Ammon's horn (tissue), 1 donor: ENCODE results near the gene CD84.
"Not testable (repeated sequence)": the region's sequence is repeated elsewhere in the genome, so short reads cannot be mapped to it uniquely, and the experiment has no call there.

Source experiments
- DNase-seq: peaks from one replicate; pipeline ENCODE4 v3.0.0-alpha.2; 2016; ENCODE audit warnings: low spot score

Gene CD84

DNA sequence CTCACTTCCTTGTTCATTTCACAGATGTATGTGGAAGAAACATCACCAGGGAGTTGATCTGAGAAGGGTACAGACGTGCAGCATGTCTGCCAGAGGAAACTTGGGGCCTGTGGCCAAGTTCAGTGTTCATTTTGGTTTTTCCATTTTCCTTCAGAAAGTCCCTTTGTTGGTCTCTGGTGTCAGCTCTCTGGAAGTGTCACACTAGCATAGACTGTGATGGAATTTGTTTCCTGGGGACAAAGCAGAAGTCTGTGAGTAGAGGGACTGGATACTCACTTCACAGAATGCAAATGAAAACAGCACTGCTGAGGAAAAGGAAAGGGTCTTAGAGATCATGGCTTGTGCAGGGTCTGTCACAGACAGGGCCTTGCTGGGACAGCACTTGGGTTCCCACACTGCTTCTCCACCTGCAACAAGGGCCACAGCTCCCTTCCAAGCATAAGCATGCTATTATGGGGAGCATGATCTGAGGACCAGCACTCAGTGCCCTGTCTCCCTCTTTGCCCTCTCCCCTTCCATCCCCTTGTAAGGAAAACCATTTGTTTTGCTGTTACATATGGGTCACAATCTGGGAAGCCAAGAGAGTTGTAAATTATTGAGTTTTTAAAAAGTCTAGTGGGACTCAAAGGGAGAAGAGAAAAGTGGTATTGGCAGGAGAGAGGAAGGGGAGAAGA is 31.4 kb upstream of the CD84 start:
- DNase-seq: no peak

DNA sequence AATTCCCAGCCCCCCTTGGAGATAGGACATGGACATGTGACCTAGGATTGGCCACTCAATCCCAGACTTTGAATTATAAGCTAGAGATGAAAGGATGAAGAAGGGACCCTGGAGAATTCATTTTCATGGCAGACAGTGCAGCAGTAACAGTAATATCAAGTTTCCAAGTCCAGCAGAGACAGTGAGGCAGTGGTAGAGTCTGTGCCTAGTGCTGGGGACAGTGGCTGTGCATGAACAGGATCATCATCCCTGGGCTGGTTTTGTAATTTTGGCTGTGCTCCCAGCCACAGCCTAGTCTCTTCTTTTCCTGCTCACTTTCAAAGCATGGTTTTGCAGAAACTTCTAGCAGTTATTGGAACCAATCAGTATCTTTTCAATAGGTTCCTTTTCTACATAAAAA is 29.6 kb upstream of the CD84 start:
- DNase-seq: no peak

DNA sequence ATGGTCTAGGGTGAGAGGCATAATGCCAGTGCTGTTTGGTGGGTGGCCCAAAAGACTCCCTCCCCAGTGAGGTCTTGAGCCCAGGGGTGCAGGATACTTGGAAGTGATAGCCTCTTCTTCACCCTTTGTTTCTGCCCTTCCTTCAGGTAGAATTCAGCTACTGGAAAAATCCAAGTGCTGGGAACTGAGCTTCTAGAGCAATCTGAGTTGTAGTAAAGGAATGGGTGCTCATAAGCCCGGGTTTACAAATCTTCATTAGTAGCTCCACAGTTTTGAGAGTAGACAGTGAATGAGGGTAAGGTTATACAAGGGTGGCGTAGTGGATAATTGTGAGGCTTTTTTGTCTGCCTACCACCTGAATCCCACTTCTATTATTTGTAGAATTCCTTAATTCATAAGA is 29.2 kb upstream of the CD84 start:
- DNase-seq: no peak

DNA sequence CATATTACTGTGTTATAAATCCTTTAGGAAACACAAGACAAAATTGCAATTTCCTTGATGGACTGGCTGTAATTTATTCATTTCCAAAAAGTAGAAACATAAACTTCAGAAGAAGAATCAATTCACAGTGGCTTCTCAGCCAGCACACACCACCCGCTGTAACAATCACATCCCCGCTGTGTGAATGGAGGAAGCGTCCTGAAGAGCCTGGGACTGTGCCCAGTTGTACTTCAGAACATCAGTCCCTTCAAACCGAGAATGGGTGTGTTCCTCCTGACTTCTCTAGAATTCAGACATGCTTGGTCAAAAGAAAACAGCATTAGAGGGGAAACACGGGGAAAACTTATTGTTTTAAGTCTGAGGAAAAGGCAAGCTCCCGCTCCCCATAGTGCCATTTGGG is 28.8 kb upstream of the CD84 start:
- no peak for DNase-seq

DNA sequence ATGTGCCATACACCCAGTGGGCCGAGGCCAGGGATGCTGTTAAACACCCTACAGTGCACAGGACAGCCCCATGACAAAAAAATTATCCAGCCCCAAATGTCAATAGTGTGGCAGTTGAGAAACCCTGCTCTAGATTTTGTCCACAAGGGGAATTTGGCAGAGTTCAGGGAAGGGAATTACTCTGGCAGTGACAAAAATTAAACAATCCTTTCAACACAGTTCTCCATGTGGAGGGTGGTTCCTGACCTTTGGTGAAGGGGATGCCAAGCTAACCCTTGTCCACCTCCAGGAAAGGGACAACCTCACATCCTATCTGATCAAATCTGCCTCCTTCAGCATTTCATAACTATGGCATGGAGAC is 28.4 kb upstream of the CD84 start:
- DNase-seq: no peak

DNA sequence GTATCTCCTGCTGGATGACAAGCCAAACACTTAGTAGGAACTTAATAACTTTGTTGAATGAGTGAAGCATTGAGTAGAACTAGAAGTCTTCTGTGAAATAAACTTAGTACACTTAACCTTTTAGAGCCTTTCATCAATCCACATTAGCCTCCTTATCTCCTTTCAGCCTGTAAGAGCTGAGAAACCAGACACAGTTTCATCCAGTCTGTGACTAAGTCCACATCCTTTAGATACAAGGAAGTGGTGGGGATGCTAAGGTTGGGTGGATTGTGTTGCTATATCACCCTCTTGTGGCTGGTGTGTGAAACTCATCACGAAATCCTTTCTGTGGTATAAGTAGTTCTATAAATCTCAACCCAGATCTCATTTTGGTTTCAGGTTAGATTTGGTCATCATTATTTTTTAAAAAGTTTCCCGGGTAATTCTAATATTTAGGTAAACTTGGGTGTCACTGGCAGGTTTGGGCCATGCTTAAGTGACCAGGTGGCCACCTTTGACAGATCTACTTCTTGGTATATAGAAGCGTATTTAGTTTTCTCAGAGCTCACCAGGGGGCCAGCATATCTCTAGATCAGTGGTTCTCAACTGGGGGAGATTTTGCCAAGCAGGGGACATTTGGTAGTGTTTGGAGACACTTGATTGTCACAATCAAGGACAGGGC is 27.8 kb upstream of the CD84 start:
- DNase-seq: peak; percentile 83

DNA sequence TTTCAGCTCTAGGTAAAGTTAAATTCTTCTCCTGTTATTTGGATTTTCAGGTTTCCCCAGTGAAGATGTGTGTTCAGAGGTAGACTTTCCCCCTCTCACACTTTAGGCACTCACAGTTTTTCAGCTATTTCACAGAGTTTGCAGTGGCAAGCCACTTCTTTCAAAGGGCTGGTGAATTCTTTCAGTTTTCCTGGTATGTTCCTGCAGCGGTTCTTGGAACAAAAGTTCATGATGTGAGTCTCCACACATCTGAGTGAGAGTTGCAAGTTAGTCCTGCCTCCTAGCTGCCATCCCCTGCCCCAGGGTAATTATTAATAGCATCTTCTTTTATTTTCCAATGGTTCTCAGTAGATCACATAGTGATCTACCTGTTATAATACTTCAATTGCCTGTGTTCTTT is 27.3 kb upstream of the CD84 start:
- no peak for DNase-seq

DNA sequence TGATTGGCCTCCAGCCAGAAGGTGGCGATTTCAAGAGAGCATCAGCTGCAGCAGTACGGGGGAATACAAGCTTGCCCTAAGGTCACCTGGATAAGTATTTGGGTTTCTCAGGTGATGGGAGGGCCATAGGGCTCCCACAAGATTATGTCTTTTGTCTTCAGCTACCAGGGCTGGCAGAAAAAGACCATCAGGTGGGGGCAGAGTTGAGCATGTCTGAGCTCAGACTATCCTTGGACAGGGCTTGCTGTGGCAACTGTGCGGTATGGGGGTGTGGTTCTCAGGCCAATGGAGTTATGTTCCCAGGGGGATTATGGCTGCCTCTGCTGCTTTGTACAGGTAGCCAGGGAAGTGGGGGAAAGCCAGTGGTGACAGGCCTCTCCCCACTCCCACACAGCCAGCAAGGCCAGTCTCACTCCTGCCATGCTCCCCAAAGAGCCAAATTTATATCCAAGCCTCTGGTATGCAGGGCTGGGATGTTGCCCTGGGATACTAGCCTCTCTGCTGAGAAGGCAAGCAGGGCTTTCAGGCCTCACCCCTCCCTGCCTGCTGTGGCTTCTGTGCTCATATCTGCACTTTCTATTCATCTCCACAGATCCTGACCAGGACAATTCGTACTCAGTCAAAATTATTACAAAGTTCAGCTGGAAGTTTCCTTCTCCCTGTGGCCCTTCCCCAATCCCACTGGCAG is 26.6 kb upstream of the CD84 start:
- DNase-seq: no peak

DNA sequence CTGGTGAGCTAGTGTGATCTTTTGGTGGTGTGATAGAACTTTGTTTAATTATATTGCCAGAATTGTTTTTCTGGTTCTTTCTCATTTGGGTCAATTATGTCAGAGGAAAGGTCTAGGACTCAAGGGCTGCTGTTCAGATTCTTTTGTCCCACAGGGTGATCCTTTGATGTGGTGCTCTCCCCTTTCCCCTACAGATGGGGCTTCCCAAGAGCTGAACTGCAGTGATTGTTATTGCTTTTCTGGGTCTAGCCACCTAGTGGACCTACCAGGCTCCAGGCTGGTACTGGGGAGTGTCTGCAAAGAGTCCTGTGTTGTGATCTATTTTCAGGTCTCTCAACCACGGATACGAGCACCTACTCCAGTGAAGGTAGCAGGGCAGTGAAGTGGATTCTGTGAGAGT is 25.9 kb upstream of the CD84 start:
- DNase-seq: no peak

DNA sequence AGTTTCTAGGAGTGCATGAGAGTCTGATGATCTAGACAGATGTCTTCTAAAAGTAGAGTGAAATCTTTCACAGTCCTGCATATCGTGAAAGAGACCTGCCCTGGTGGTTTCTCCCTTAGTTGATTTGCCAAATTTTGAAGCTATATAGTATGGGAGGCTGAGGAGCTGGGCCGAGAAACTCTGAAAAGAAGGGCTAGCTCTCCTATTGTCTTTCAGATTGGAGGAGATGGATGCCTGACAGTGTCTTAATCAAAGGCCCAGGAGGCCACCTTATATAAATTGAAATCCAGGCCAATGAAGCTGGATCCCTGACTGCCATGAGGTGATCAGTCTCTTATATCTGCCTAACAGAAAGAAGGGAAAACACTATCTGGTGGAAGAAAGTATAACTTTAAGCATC is 18.4 kb upstream of the CD84 start:
- DNase-seq: no peak

DNA sequence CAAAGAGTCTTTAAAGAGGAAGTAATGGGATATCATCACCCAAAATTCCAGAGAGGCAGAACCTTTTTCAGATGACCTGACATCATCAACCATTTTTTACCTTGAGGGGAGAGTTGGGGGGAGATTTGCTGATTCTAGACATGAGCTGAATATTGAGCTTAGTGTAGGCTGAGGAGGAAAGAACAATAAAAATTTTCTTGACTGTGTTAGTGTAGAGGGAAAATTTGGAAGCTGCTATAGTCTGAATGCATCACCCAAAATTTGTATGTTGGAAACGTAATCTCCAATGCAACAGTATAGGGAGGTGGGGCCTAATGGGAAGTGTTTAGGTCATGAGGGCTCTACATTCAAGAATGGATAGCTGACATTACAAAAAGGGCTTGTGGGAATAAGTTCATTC is 17.8 kb upstream of the CD84 start:
- DNase-seq: no peak

DNA sequence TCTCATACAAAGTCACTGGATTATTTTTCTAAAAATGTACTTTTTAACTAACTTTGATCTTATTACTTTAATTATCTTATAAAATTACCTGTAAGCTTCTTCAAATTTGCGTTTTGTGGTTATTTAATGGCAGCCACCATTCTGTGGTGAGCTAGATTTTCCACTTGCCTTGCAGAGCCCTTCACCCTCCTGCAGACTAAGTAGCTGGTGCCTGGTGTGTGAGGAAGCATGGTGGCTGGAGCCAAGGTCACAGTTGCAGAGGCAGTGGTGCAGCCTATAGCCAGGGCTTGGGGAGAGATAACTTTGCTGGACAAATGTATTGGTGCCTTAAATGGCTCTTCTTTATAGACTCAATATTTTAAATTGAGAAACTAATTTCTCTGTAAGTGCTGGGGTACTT is 11.2 kb upstream of the CD84 start:
- DNase-seq: no peak

DNA sequence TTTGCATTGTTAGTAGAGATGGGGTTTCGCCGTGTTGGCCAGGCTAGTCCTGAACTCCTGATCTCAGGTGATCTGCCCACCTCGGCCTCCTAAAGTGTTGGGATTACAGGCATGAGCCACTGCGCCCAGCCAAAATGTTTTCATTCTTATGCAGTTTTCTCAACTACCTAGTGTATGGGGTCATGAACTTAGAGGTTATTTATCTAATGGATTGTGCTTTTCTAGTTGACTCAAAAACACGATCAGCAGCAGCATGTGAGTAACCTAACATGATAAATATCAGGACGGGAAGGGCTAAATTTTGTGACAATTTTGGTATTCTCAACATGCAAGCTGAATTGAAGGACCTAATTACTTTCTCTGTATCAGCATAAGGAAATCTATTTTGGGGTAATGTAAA is 9.2 kb upstream of the CD84 start:
- no peak for DNase-seq

DNA sequence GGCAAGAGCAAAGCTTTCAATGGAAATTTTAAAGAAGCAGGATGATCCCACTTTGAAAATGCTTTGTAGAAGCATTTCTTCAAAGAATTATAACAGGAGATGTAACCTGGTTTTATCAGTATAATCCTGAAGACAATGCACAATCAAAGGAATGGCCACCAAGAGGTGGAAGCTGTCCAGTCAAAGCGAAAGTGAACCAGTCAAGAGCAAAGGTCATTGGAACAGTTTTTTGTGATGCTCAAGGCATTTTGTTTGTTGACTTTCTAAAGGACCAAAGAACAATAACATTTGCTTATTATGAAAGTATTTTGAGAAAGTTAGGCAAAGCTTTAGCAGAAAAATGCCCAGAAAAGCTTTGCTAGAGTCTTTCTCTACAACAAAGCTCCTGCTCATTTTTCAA is 5.5 kb upstream of the CD84 start:
- no peak for DNase-seq

DNA sequence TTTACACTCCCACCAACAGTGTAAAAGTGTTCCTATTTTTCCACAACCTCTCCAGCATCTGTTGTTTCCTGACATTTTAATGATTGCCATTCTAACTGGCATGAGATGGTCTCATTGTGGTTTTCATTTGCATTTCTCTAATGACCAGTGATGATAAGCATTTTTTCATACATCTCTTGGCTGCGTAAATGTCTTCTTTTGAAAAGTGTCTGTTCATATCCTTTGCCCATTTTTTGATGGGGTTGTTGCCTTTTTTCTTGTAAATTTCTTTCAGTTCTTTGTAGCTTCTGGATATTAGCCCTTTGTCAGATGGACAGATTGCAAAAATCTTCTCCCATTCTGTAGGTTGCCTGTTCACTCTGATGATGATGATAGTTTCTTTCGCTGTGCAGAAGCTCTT is 3.7 kb upstream of the CD84 start:
- not testable (repeated sequence) for DNase-seq

DNA sequence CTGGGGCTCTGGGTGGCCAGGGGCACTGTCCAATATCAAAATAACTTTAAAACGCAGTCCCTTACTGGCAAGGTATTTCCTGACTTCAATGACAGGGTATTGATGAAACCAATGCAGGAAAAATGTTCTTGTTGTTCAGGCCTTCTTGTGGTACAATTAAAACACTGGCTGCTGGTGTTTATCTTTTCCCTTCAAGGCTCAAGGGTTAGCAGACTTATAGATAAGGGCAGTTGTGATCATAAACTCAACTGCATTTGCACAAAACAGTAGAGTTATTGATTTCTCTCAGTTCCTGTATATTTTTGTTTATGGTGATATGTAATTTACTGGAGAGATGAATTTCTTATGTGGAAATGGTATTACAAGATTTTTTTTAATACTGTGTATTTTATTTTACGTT is 2.7 kb upstream of the CD84 start:
- DNase-seq: no peak

DNA sequence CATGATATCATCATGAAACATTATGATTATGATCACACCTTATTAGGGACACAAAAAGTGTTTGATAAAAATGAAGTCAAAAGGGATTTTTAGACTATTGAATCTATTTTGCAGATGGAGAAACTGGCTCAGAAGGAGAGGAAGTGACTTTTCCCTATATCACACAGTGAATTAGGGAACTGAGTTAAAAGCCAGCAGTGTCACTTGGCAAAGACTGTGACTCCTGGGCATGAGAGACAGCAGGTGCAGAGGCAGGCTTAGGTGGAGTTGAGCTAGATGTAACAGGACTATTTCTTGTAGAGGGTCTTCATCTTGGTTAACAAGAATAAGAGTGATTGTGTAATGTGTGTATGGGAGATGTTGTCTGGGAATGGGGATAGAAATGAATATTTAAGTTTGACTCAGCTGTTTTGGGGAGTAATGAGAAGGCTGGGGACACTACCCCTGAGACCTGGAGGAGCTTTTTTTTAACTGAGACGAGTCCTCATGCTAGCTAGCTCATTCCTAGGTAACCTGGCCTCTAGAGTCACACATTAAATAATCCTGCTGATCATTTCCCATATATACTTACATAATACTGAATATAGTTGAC is 1.0 kb upstream of the CD84 start:
- peak; percentile 17 for DNase-seq

DNA sequence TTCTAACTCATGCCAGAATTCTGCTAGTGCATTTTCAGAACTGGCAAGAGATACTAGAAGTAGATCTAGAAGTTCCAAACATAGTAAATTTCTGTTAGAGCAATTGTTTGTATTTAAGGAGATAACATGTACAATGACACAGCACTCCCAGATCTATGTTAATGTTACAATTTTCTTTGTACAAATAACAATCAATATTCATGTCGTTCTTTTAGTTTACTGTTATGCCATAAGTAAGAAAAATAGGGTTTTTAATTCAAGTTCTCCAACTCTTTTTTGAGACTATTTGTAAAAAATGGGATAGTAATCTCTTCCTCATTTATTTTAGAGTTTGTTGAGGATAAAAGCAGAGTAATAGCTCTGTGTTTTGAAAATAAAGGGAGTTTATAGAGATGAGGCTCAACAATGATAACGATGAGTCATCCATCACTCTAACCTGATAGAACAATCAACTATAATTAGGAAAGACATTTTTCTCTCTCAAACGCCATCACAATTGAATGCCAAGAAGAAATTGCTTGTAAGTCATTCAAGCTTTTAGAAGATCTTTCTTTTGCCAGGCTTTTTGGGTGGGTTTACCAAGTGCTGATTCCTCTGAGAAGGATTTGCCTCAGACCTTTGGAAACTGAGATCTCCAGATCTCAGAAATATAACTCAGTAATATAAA is 638 bp downstream of the CD84 start:
- DNase-seq: no peak

DNA sequence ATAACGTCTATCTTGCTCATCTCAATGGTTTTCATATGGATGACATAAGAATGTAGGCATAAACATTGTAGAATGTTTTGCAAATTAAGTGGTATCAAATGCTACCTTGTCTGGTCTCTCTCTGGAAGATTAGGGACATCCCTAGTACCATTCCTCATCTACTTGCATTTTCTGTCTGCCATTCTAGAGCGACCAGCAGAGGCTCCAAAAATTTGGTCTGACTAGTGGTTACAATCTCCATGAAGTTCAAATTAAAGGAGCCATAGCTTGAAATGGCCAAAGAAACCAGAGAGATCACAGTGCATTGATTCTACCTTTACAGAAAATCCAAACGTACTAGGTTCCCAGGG is 1.1 kb downstream of the CD84 start:
- DNase-seq: no peak

DNA sequence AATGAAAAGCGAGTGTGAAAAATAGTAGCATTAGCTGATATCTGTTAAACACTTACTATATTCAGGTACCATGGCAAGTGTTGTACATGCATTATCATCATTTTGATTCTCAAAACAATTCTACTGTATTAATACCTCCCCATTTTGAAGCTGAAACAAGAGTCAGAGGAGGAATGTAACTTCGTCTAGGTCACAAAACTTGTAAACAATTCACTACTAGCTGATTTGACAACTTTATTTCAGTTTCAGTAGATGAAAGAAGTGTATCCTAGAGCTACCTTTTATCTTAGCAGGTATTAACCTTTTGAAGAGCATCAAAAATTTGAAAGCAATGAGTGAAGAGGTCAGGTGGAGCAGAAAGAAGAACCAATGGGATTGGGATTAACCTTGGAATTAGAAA is 1.6 kb downstream of the CD84 start:
- DNase-seq: no peak

DNA sequence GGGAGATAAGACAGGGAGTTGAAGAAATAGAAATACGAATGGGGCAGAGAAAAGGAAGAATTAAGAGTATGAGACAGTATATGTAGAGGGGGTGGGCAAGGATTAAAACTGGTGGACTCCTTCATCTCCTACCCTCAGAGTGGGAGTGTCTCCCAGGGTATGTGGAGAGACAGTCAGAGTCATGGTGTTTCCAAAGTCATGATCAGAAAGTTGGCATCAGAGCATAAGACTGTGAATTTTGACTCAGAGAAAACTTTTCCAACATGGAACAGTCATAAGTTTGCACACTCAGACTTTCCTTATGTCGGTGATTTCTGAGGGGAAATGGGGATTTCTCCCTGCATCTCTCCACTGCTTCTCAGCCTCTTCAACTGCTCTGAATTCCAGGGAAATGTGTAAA is 2.4 kb downstream of the CD84 start:
- no peak for DNase-seq

DNA sequence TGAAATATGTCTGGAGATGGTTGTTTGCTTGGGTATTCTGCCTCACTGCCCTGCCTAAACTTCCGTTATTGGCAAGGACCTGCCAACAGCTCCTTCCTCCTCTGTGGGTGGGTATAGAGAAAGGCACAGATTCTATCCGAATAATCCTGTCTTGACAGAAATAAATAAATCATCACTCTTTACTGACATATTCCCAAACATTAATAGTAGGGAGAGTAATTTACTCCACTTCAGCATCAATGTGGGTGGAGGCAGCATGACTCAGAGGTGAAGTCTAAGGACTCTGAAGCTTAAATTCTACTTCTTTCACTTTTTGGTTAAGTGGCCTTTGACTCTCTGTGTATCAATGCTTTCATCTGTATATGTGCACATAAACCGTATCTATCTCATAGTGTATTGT is 2.9 kb downstream of the CD84 start:
- DNase-seq: peak; percentile 13

DNA sequence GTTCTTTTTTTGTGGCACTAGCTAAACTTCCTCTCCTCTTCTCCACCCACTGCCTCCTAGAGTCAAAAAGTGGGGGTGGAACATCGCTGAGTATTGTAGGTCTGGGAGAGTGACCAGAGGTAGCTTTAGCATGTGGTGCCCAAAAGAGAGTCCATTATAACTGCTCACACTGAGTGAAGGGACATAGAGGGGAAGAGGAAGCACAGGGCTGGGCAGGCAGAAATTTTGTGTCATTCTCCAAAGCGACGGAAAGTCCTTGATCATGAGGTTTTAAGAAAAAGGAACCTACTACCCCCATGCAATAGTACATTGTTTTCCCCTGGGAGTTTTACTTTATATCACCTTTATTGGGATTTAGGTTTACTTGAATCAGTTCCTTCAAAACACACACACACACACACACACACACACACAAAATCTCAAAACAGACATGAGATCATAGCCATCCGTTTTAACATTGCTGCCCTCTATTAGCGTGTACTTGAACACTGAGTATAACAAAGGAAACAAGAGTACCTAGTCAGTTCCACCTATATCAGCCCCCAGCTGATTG is 4.1 kb downstream of the CD84 start:
- DNase-seq: peak; percentile 67
